HG03108 (cell line): ENCODE results near the gene MFAP3L.
"Not testable (repeated sequence)": the region's sequence is repeated elsewhere in the genome, so short reads cannot be mapped to it uniquely, and the experiment has no call there.

Source experiments
- ATAC-seq: cut with Tn5 transposase; IDR thresholded peaks from one replicate; pipeline ENCODE4 v1.9.1; 2021; ENCODE audit warnings: moderate library complexity; ENCODE audit not compliant: unreplicated experiment

MFAP3L gene

GRCh38 chr4:169948271-169948670 is 77.9 kb downstream of the MFAP3L start:
- no peak for ATAC-seq

DNA sequence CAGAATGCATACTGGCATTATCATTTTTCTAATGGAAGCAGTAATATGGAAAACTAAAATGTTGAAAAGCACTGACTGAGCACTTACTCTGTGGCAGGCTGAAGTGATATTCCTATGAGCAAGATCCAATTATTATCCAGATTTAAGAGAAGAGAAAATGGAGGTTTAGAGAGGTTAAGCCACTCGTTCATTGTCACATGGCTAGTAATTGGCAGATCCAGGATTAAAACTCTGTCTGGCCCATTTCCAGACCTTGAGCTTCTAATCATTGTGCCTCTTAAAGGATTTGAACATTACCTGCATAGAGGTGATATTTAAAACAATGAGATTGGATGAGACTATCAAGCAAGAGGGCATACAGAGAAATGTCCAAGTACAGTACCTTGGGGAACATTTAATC is 80.6 kb downstream of the MFAP3L start:
- ATAC-seq: no peak

DNA sequence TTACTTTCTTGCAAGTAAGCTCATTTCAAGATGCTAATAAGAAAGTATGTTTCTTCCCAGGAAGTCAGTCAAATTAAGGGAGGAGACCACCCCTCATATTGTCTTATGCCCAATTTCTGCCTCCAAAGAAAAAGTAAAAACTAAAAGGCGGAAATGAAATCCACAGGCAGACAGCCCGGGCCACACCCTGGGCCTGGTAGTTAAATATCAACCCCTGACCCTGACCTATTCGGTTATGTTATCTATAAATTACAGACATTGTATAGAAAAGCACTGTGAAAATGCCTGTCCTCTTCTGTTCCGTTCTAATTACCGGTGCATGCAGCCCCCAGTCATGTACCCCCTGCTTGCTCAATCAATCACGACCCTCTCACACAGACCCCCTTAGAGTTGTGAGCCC is 82.6 kb downstream of the MFAP3L start:
- ATAC-seq: not testable (repeated sequence)

- no peak for ATAC-seq
These were observed 85.1 kb downstream of the MFAP3L start for GRCh38 chr4:169941141-169941540.

DNA sequence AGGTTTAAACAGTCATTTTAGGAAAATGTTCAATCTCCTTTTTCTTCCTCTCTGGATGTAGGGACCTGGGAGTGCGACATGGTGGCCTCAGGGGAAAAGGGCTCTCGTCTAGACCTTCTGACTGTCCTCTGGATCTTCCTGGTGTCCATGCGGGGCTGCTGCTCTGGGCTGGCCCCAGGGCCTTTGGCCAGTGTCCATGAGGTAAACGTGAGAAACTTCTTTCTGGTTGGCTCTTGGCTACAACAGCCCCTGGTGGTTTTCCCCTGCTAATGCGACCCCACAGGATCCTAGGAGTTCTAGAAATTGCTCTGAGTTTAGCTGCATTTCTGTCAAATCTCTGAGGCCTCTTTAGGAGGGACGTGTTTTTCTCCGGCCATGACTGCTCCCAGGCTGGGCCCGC is 85.7 kb downstream of the MFAP3L start:
- no peak for ATAC-seq
